Skeletal muscle tissue (tissue), 4 donors: ENCODE data around the gene IL17RD. TPM values are rescaled to one million over a fixed set of nuclear protein-coding genes. Genes with fewer than 3 reads are reported as not detected.
A peak's percentile ranks its signal among the peaks of the same experiment; 100 is the strongest.

Experiments
- H3K27ac ChIP-seq: one replicate; pipeline ENCODE4 v1.7.0; 2013; ENCODE audit warnings: mild to moderate bottlenecking, low read depth, low read length, inconsistent platforms
- H3K27me3 ChIP-seq, 3 donors: one replicate each; pipeline ENCODE4 v1.7.0; 2013; ENCODE audit warnings: low read length in 3 of 3; ENCODE audit not compliant: control insufficient read depth in 3 of 3, insufficient read depth in 3 of 3
- H3K36me3 ChIP-seq, 3 donors: one replicate each; pipeline ENCODE4 v1.7.0; 2013; ENCODE audit warnings: low read length in 3 of 3; ENCODE audit not compliant: control insufficient read depth in 3 of 3, insufficient read depth in 3 of 3
- H3K4me1 ChIP-seq, 3 donors: one replicate each; pipeline ENCODE4 v1.7.0; 2013; ENCODE audit warnings: low read length in 3 of 3, mild to moderate bottlenecking in 3 of 3; ENCODE audit not compliant: control insufficient read depth in 3 of 3, insufficient read depth in 3 of 3
- H3K4me3 ChIP-seq, 3 donors: one replicate each; pipeline ENCODE4 v1.7.0; 2013; ENCODE audit warnings: low read length in 3 of 3
- H3K9ac ChIP-seq, 3 donors: one replicate each; pipeline ENCODE4 v1.7.0; 2013; ENCODE audit warnings: low read length in 3 of 3, mild to moderate bottlenecking in 3 of 3, moderate library complexity in 2 of 3, low read depth in 1 of 3
- H3K9me3 ChIP-seq, 3 donors: one replicate each; pipeline ENCODE4 v1.7.0; 2013; ENCODE audit warnings: low read length in 3 of 3; ENCODE audit not compliant: control insufficient read depth in 3 of 3
- total RNA-seq: library from RNA; depleted of rRNA; stranded (reverse); fragments of >200 nt; gene quantifications from one replicate; pipeline ENCODE4 v1.2.3, GENCODE V29; 2014
- donor health status: Osteomylitis.

The IL17RD gene
- total RNA-seq, 1 donor from 2014 or later, result 18.8 TPM

DNA sequence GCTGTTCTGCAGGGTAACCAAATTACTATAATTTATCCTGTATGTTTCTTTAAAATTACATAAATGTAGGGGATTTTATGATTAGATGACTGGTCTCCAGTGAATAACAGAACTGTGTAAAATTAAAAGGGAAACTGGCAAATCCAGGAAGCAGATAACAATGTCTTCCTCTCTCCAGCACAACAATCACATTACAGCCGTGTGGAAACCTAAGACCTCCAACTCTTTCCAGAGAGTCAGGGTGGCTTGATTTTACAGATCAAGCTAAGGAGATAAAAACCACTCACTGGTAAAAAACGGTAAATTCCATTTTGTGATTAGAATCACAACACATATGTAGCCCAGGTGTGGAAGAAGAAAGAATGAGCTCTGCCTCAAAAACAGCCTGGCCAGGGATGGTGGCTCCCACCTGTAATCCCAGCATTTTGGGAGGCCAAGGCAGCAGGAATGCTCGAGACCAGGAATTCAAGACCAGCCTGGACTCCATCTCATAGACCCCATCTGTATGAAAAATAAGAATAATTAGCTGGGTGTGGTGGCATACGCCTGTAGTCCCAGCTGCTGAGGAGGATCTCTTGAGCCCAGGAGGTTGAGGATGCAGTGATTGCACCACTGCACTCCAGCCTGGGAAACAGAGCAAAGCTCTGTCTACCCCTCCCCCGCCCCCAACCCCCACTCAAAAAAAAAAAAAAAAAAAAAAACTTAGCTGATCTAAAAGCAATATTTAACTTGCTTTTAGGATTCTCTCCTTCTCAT, 29.0 kb downstream of the IL17RD start:
- H3K4me1 ChIP-seq, result peaks cover 0 to 2% (median 0%) of the 10 kb centered on the region in 3 donors
- no peaks in the 10 kb centered on the region for H3K27me3 ChIP-seq
- no peak overlapping the region for H3K4me3 ChIP-seq
- H3K9me3 ChIP-seq, result no peaks in the 10 kb centered on the region
- no peak overlapping the region for H3K9ac ChIP-seq
- no peaks in the 10 kb centered on the region for H3K36me3 ChIP-seq
- no peak overlapping the region for H3K27ac ChIP-seq

DNA sequence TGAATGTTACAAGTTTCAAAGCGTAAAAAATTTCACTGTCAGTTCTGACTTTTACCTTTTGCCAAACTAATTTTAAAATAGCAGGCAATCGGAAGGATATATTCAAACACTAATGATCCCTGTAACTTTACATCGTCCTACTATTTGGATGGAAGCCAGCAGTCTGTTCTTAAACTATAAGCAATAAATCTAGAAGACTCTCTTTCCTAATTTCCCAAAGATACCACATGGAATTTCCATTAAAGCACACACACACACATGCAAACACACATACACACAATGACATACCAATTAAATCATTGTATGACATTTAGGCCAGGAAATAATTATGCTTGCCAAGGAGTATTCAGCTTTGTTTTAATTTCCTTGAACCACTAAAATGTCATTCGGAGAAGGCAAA, 32.0 kb downstream of the IL17RD start:
- Histone ChIP-seq H3K27me3 (no peaks in the 10 kb centered on the region), H3K9ac (no peak overlapping the region), H3K4me1 (peaks cover 0 to 13% (median 2%) of the 10 kb centered on the region in 3 donors), H3K36me3 (no peaks in the 10 kb centered on the region), H3K4me3 (no peak overlapping the region), H3K9me3 (no peaks in the 10 kb centered on the region), H3K27ac (no peak overlapping the region)

DNA sequence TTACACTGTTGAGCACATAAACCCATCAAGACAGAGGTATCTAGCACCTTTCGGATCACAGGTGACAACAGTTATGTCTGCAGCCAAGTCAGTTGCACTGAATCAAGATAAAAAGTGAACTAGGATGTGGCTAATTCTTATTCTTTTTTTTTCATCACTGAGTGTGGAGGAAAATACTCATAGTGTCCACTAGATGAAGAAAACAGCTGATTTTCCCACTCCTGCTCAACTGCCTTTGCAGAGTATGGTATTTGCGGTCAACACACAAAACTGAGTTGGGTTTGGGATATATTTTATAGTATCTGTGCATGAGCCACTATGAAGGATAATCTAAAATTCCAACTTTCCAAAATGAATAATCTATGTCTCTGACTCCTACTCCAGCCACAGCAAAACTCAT, 32.5 kb downstream of the IL17RD start:
- H3K4me3 ChIP-seq, result no peak overlapping the region
- no peak overlapping the region for H3K9ac ChIP-seq
- no peak overlapping the region for H3K27ac ChIP-seq
- H3K36me3 ChIP-seq, result no peaks in the 10 kb centered on the region
- no peaks in the 10 kb centered on the region for H3K9me3 ChIP-seq
- H3K27me3 ChIP-seq, result peaks cover 0 to 3% (median 0%) of the 10 kb centered on the region in 3 donors
- peaks cover 0 to 13% (median 2%) of the 10 kb centered on the region in 3 donors for H3K4me1 ChIP-seq

DNA sequence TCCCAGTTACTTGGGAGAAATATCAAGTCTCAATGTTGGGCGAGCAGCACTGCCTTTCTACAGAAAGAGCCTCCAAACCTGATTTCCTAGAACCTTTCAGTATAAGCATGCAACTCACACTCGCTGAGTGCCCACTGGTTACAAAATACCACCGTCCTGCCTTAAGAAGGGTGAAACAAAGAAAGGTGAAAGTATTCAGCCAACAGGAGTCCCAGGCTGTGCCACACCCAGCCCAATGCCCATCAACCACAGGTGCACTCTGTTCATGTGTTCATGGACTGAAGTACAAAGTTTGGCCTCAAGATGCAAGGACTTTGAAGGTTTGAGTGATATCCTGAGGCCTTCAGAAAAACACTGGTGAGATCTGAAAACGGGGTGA, 34.0 kb downstream of the IL17RD start:
- H3K9ac ChIP-seq, result no peak overlapping the region
- H3K9me3 ChIP-seq, result no peaks in the 10 kb centered on the region
- H3K4me3 ChIP-seq, result no peak overlapping the region
- H3K27ac ChIP-seq, result no peak overlapping the region
- H3K4me1 ChIP-seq, result peaks cover 0 to 13% (median 2%) of the 10 kb centered on the region in 3 donors
- no peaks in the 10 kb centered on the region for H3K36me3 ChIP-seq
- H3K27me3 ChIP-seq, result peaks cover 0 to 3% (median 0%) of the 10 kb centered on the region in 3 donors

DNA sequence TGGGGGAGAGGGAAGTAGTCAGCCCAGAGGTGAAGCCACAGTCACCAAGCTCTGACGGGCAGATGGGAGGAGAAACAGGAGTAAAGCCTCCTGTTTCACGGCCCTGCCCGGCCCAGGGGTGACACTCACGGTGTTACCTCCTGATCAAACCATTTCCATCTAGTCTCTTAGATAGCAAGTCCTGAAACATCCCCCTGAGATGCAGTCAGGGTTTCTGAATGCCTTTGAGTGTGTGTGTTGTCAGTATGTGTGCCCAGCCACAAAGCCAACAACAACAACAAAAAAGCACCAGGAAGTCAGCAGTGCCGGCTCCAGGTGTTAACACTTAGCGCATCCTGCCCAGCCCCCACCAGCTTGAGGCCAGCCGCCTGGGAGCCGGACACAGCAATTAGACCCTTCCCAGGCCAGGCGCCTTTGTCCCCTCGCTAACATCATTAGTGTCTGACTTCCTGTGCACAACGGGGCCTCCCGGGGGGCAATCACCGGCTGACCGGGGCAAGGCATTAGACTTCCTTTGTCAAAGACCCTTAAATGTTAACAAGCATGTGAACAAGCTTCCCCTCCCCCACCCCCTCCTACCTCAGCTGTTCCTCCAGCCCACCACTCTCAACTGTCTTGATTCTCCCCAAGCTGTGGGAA, 34.5 kb downstream of the IL17RD start:
- H3K4me1 ChIP-seq, result peaks cover 0 to 13% (median 2%) of the 10 kb centered on the region in 3 donors
- no peaks in the 10 kb centered on the region for H3K9me3 ChIP-seq
- H3K27me3 ChIP-seq, result peaks cover 0 to 3% (median 0%) of the 10 kb centered on the region in 3 donors
- no peaks in the 10 kb centered on the region for H3K36me3 ChIP-seq
- H3K9ac ChIP-seq, result no peak overlapping the region
- H3K4me3 ChIP-seq, result no peak overlapping the region
- H3K27ac ChIP-seq, result no peak overlapping the region

DNA sequence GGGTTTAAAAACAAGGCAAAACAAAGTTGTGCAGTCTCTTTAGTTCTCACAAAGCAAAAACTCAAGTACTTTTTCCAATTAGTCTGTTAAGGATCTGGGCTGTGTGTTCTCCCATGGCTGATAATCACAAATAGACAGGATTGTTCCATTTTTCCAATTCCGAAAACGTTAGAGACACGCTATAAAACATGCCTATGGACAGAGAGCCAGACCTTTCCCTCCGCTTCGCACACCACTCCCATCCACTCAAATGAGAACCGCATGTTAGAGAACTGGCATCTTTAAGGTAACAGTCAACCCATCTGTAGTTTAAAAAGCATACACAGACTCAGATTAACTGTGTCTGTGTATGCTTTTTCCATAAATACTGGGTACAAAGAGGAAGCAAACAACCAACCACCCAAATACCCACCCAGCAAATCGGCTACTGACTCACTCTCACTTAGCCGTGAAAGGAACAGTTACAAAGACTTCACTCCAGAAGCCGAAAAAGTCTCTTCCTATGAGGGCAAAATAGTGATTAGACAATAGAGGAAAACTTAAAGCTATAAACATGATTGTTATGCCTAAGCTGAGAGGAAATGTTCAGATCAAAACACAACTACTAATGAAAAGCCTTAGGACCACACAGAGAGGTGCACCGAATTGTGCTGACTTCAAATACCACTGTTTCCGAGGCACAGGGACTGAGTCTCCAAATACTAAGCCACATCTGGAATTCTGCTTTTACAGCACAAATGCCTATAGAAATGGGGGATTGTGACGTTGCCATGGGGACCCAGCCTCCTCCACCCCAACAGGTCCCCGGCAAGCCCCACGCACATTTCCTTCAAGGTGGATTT, 36.1 kb downstream of the IL17RD start:
- H3K9ac ChIP-seq, result no peak overlapping the region
- H3K4me3 ChIP-seq, result no peak overlapping the region
- no peaks in the 10 kb centered on the region for H3K9me3 ChIP-seq
- H3K4me1 ChIP-seq, result peaks cover 0 to 13% (median 2%) of the 10 kb centered on the region in 3 donors
- no peak overlapping the region for H3K27ac ChIP-seq
- peaks cover 0 to 3% (median 0%) of the 10 kb centered on the region in 3 donors for H3K27me3 ChIP-seq
- H3K36me3 ChIP-seq, result no peaks in the 10 kb centered on the region

DNA sequence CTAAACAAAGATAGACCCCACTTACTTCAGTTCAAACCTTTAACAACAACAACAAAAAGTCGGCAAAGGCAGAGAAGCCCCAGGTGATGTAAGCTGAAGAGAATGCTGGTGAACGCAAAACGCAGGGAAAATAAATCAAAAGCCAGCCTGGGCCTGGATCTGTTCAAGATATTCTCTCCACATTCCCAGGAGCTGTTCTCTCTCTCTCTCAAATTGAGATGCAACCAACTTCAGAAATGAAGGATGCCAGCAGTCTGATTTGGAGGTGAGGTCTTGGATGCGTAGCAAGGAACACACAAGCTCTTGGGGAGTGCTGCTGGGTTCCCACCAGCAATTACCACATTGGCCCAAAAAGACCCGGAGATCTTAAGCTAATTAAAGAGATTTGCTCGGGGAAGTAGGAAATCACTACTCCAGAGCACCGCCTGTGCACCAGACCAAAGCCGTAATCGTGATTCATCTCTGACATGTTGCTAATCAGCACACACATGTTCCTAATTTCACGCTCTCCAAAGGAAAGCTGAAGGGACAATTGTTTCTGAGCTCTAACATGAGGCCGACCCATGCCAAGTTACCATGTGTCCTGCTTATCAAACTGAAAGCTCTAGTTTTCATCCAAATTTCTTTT, 37.1 kb downstream of the IL17RD start:
- no peak overlapping the region for H3K9ac ChIP-seq
- no peaks in the 10 kb centered on the region for H3K36me3 ChIP-seq
- H3K27ac ChIP-seq, result peak overlapping the region; percentile 11
- no peak overlapping the region for H3K4me3 ChIP-seq
- no peaks in the 10 kb centered on the region for H3K9me3 ChIP-seq
- H3K27me3 ChIP-seq, result peaks cover 0 to 3% (median 3%) of the 10 kb centered on the region in 3 donors
- peaks cover 0 to 12% (median 2%) of the 10 kb centered on the region in 3 donors for H3K4me1 ChIP-seq

DNA sequence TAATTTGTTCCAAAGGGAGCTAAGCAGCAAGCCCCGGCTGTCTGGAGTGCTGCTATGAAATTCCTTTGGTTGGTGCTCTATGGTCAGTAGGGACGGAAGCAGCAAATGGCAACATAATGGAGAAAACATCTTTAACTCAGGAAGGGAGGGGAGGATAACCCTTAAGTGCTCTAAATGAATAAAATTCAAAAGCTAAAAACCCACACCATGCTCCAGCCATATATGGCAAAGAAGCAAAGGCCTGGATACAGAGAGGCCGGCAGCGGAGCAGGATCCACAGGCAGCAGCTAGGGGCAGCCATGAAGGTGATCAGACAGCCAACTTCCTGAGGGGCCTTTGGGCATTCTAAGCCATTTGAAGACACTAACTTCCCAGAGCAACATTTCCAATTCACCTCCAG, 38.9 kb downstream of the IL17RD start:
- Histone ChIP-seq H3K4me3 (no peak overlapping the region), H3K9me3 (no peaks in the 10 kb centered on the region), H3K36me3 (no peaks in the 10 kb centered on the region), H3K9ac (no peak overlapping the region), H3K27me3 (peaks cover 0 to 3% (median 3%) of the 10 kb centered on the region in 3 donors), H3K4me1 (peaks cover 0 to 12% (median 2%) of the 10 kb centered on the region in 3 donors), H3K27ac (no peak overlapping the region)

DNA sequence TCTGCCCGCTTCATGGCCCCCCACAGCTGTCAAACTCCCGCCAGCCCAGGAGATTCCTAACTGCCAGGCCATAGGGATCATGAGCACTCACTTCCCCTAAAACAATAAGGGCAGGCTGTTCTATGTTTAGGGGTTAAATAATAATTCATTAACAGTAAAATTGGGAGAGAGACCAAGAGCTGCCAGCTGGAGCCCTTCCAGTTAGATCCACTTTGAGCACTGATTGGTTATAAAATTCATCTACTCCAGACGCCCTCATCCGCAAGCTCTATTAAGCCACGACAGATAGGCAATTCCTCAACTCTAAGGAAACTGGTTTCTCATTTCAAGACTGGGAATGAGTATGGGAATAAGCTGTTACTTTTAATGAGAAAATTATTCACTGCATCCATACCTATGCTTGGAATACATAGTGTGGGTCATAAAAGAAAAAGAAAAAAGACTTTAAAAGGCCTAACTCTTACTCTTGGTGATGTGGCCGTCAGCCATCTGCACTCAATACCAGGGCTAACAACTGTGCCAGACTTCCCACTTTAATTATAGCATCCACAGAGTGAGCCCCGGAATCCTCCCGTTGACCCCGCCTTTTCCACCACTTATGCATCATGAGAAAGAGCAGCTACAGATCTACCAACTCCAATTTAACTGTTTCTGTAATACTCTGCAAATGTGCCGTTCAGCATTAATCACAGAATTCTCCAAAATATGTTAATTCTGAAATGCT, 44.5 kb downstream of the IL17RD start:
- Histone ChIP-seq H3K4me3 (no peak overlapping the region), H3K27me3 (peaks cover 0 to 3% (median 0%) of the 10 kb centered on the region in 3 donors), H3K4me1 (no peaks in the 10 kb centered on the region), H3K36me3 (no peaks in the 10 kb centered on the region), H3K27ac (no peak overlapping the region), H3K9me3 (no peaks in the 10 kb centered on the region), H3K9ac (no peak overlapping the region)
